Liver (tissue), 9 donors: ENCODE measurements around the gene SCML1. TPM values are rescaled to one million over a fixed set of nuclear protein-coding genes. Genes with fewer than 3 reads are reported as not detected.

Experiments used
- DNase-seq: peaks from one replicate; pipeline ENCODE4 v3.0.0-alpha.2; 2017; ENCODE audit warnings: low spot score
- H3K27ac ChIP-seq, 2 donors: one replicate each; pipeline ENCODE4 v1.7.0; 2013; ENCODE audit warnings: inconsistent platforms in 2 of 2, low read length in 2 of 2, control low read depth in 1 of 2, low read depth in 1 of 2, mild to moderate bottlenecking in 1 of 2
- H3K27me3 ChIP-seq, 4 donors: one replicate each; pipeline versions ENCODE4 v1.6.1 to v1.7.0; 2013; ENCODE audit warnings: low read length in 3 of 4, inconsistent platforms in 1 of 4, mild to moderate bottlenecking in 1 of 4, moderate library complexity in 1 of 4; ENCODE audit not compliant: control insufficient read depth in 4 of 4, insufficient read depth in 4 of 4
- H3K36me3 ChIP-seq, 4 donors: one replicate each; pipeline versions ENCODE4 v1.6.1 to v1.7.0; 2013; ENCODE audit warnings: low read length in 3 of 4, mild to moderate bottlenecking in 3 of 4, low read depth in 1 of 4, moderate library complexity in 1 of 4; ENCODE audit not compliant: control insufficient read depth in 4 of 4, insufficient read depth in 3 of 4
- H3K4me1 ChIP-seq, 4 donors: one replicate each; pipeline versions ENCODE4 v1.6.1 to v1.7.0; 2013; ENCODE audit warnings: low read length in 3 of 4, mild to moderate bottlenecking in 3 of 4, moderate library complexity in 1 of 4; ENCODE audit not compliant: control insufficient read depth in 4 of 4, insufficient read depth in 4 of 4
- H3K4me3 ChIP-seq, 3 donors: one replicate each; pipeline versions ENCODE4 v1.6.1 to v1.7.0; 2013; ENCODE audit warnings: low read length in 3 of 3, control low read depth in 1 of 3, low read depth in 1 of 3, mild to moderate bottlenecking in 1 of 3
- H3K9ac ChIP-seq, 2 donors: one replicate each; pipeline ENCODE4 v1.7.0; 2013; ENCODE audit warnings: low read length in 2 of 2, mild to moderate bottlenecking in 2 of 2, moderate library complexity in 2 of 2, control low read depth in 1 of 2, low read depth in 1 of 2
- H3K9me3 ChIP-seq, 4 donors: one replicate each; pipeline versions ENCODE4 v1.6.1 to v1.7.0; 2013; ENCODE audit warnings: low read length in 3 of 4; ENCODE audit not compliant: control insufficient read depth in 4 of 4
- FOXA1 ChIP-seq: IDR thresholded peaks from 2 replicates; pipeline ENCODE4 v1.6.1; 2016; ENCODE audit warnings: antibody characterized with exemption
- FOXA2 ChIP-seq: IDR thresholded peaks from 2 replicates; pipeline ENCODE4 v1.6.1; 2016; ENCODE audit warnings: antibody characterized with exemption
- HNF4A ChIP-seq, 2 donors: conservative IDR thresholded peaks; 2 replicates each; pipeline ENCODE4 v1.6.1; 2016; ENCODE audit warnings: antibody characterized with exemption in 2 of 2, mild to moderate bottlenecking in 2 of 2
- JUND ChIP-seq, 2 donors: IDR thresholded peaks; 2 replicates each; pipeline ENCODE4 v1.6.1; 2016; ENCODE audit warnings: antibody characterized with exemption in 2 of 2
- NR2F2 ChIP-seq: IDR thresholded peaks from 2 replicates; pipeline ENCODE4 v1.6.1; 2016; ENCODE audit warnings: antibody characterized with exemption
- RAD21 ChIP-seq, 2 donors: IDR thresholded peaks; 2 replicates each; pipeline ENCODE4 v1.6.1; 2016; ENCODE audit warnings: antibody characterized with exemption in 2 of 2, mild to moderate bottlenecking in 2 of 2
- RXRA ChIP-seq, 2 donors: IDR thresholded peaks; 2 replicates each; pipeline ENCODE4 v1.6.1; 2017 to 2018; ENCODE audit warnings: antibody characterized with exemption in 2 of 2, mild to moderate bottlenecking in 1 of 2
- SP1 ChIP-seq: IDR thresholded peaks from 2 replicates; pipeline ENCODE4 v1.6.1; 2018; ENCODE audit warnings: antibody characterized with exemption, mild to moderate bottlenecking
- YY1 ChIP-seq: IDR thresholded peaks from 2 replicates; pipeline ENCODE4 v1.6.1; 2016; ENCODE audit warnings: antibody characterized with exemption, mild to moderate bottlenecking
- WGBS: extraction: QIAGEN DNeasy Blood & Tissue Kit; methylation state at CpG from one replicate; pipeline ENCODE4 v1.1.7; 2013; 5-methylcytosine and 5-hydroxymethylcytosine counted together
- polyA plus RNA-seq, 2 donors: library from polyadenylated mRNA; stranded (reverse) in 1 of 2; unstranded in 1 of 2; fragments of 200-250 nt in 1 of 2; fragments of >200 nt in 1 of 2; fragmentation: Nextera tagmentation in 1 of 2; extraction: Ambion mirVana in 1 of 2; gene quantifications; one replicate each; pipeline versions ENCODE4 v1.2.1 to v1.2.3, GENCODE V29; 2013 to 2015
- total RNA-seq, 2 donors: library from RNA; depleted of rRNA; stranded (reverse); fragments of >200 nt; gene quantifications; one replicate each; pipeline ENCODE4 v1.2.3, GENCODE V29; 2014
- TF ChIP-seq, protein P1 (sequence below): IDR thresholded peaks from 2 replicates; pipeline ENCODE4 v1.6.1; 2016; ENCODE audit warnings: antibody characterized with exemption, mild to moderate bottlenecking
- TF ChIP-seq, protein P2 (sequence below): IDR thresholded peaks from 2 replicates; pipeline ENCODE4 v1.6.1; 2016; ENCODE audit warnings: antibody characterized with exemption
- TF ChIP-seq, protein P3 (sequence below): IDR thresholded peaks from 2 replicates; pipeline ENCODE4 v1.6.1; 2016; ENCODE audit warnings: antibody characterized with exemption
- TF ChIP-seq, protein P4 (sequence below): IDR thresholded peaks from 2 replicates; pipeline ENCODE4 v1.6.1; 2016; ENCODE audit warnings: antibody characterized with exemption
- TF ChIP-seq, protein P5 (sequence below): fragments of 150-350 bp; IDR thresholded peaks from 2 replicates; pipeline ENCODE4 v1.5.1; 2017; ENCODE audit warnings: improper control_type of control experiment, low read depth, low read length; ENCODE audit not compliant: missing input control
- donor health status: healthy.
- donor health status: healthy.
- donor health status: healthy.
- donor health status: healthy.
- donor health status: healthy.

The SCML1 gene
- total and polyA plus RNA-seq, 4 donors = 7.9 to 17.9 (median 14.9) TPM

DNA sequence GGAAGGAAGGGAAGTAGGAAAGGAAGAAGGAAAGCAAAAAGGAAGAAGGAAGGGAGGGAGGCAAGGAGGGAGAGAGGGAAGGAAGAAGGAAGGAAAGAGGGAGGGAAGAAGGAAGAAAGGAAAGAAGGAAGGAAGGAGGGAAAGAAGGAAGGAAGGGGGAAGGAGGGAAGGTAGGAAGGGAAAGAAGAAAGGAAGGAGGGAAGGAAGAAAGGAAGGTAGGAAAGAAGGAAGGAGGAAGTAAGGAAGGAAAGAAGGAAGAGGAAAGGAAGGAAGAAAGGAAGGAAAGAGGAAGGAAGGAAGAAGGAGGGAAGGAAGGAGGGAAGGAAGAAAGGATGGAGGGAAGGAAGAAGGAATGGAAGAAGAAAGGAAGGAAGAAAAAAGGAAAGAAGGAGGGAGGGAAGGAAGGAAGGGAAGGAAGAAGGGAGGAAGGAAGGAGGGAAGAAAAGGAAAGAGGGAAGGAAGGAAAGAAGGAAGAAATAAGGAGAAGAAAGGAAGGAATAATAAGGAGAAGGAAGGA lies 18.6 kb upstream of the SCML1 start (continued):
- TF ChIP-seq, protein P1, sequence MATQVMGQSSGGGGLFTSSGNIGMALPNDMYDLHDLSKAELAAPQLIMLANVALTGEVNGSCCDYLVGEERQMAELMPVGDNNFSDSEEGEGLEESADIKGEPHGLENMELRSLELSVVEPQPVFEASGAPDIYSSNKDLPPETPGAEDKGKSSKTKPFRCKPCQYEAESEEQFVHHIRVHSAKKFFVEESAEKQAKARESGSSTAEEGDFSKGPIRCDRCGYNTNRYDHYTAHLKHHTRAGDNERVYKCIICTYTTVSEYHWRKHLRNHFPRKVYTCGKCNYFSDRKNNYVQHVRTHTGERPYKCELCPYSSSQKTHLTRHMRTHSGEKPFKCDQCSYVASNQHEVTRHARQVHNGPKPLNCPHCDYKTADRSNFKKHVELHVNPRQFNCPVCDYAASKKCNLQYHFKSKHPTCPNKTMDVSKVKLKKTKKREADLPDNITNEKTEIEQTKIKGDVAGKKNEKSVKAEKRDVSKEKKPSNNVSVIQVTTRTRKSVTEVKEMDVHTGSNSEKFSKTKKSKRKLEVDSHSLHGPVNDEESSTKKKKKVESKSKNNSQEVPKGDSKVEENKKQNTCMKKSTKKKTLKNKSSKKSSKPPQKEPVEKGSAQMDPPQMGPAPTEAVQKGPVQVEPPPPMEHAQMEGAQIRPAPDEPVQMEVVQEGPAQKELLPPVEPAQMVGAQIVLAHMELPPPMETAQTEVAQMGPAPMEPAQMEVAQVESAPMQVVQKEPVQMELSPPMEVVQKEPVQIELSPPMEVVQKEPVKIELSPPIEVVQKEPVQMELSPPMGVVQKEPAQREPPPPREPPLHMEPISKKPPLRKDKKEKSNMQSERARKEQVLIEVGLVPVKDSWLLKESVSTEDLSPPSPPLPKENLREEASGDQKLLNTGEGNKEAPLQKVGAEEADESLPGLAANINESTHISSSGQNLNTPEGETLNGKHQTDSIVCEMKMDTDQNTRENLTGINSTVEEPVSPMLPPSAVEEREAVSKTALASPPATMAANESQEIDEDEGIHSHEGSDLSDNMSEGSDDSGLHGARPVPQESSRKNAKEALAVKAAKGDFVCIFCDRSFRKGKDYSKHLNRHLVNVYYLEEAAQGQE = no peak

DNA sequence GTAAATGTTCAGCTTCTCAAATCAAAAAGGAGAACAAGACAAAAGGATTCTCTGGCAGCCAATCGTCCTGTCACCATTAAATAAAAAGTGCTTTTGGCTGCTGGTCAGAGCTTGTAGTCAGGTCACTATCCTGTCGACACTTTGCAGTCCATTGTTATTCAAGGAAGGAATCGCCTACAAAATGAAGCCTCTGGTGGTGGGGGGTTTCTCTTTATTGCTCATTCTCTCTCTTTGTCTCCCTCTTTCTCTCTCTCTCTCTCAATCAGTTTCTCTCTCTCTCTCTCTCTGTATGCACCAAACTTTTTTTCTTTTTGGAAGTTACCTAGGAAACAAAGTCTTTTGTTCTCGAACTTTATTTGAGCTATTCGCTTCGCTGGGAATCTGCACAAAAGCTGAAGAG lies 17.6 kb upstream of the SCML1 start:
- H3K9ac ChIP-seq = no peak overlapping the region
- peaks cover 0 to 3% (median 0%) of the 10 kb centered on the region in 4 donors for H3K27me3 ChIP-seq
- no peaks in the 10 kb centered on the region for H3K9me3 ChIP-seq
- H3K4me3 ChIP-seq = no peak overlapping the region
- no peaks in the 10 kb centered on the region for H3K36me3 ChIP-seq
- no peak for TF ChIP-seq RXRA (IDR thresholded peaks at IDR 0.05)
- TF ChIP-seq, protein P2, sequence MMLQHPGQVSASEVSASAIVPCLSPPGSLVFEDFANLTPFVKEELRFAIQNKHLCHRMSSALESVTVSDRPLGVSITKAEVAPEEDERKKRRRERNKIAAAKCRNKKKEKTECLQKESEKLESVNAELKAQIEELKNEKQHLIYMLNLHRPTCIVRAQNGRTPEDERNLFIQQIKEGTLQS = no peak
- no peak for TF ChIP-seq FOXA2
- TF ChIP-seq, protein P3, sequence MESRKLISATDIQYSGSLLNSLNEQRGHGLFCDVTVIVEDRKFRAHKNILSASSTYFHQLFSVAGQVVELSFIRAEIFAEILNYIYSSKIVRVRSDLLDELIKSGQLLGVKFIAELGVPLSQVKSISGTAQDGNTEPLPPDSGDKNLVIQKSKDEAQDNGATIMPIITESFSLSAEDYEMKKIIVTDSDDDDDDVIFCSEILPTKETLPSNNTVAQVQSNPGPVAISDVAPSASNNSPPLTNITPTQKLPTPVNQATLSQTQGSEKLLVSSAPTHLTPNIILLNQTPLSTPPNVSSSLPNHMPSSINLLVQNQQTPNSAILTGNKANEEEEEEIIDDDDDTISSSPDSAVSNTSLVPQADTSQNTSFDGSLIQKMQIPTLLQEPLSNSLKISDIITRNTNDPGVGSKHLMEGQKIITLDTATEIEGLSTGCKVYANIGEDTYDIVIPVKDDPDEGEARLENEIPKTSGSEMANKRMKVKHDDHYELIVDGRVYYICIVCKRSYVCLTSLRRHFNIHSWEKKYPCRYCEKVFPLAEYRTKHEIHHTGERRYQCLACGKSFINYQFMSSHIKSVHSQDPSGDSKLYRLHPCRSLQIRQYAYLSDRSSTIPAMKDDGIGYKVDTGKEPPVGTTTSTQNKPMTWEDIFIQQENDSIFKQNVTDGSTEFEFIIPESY = no peak
- TF ChIP-seq, protein P4, sequence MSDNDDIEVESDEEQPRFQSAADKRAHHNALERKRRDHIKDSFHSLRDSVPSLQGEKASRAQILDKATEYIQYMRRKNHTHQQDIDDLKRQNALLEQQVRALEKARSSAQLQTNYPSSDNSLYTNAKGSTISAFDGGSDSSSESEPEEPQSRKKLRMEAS = no peak
- DNase-seq = no peak
- 85% methylated on average over 6 of the region's 6 CpGs for WGBS
- no peak overlapping the region for H3K27ac ChIP-seq
- H3K4me1 ChIP-seq = no peaks in the 10 kb centered on the region

DNA sequence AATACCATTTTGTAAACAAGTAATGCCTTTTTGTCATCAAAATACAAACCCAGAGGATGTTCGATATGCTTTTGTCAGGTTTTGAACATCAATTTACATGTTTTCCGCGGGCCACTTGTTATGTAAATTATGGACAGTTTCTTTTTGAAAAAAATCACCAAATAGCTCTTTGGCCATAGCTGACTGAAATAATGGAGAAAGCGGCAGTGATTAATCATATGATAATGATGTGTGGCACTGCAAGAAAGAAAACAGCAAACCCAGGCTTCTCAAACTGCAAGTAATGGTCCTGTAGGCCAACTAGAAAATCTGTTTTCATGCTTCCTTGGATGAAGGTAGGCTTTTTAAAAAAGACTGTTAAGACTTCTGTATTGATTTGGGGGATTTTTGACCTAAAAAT lies 15.6 kb upstream of the SCML1 start:
- 90% methylated on average over 4 of the region's 4 CpGs for WGBS
- Histone ChIP-seq H3K4me3 (no peak overlapping the region), H3K4me1 (no peaks in the 10 kb centered on the region), H3K36me3 (no peaks in the 10 kb centered on the region), H3K9me3 (no peaks in the 10 kb centered on the region), H3K27ac (no peak overlapping the region), H3K9ac (no peak overlapping the region), H3K27me3 (peaks cover 0 to 3% (median 0%) of the 10 kb centered on the region in 4 donors)
- no peak for DNase-seq
- TF ChIP-seq JUND (IDR thresholded peaks at IDR 0.05) (no peak), RAD21 (IDR thresholded peaks at IDR 0.05) (no peak), NR2F2 (no peak), FOXA1 (no peak), HNF4A (conservative IDR thresholded peaks at IDR 0.05) (no peak), YY1 (no peak), SP1 (no peak)
- TF ChIP-seq, protein P2 = no peak
- TF ChIP-seq, protein P1 = no peak
- TF ChIP-seq, protein P5, sequence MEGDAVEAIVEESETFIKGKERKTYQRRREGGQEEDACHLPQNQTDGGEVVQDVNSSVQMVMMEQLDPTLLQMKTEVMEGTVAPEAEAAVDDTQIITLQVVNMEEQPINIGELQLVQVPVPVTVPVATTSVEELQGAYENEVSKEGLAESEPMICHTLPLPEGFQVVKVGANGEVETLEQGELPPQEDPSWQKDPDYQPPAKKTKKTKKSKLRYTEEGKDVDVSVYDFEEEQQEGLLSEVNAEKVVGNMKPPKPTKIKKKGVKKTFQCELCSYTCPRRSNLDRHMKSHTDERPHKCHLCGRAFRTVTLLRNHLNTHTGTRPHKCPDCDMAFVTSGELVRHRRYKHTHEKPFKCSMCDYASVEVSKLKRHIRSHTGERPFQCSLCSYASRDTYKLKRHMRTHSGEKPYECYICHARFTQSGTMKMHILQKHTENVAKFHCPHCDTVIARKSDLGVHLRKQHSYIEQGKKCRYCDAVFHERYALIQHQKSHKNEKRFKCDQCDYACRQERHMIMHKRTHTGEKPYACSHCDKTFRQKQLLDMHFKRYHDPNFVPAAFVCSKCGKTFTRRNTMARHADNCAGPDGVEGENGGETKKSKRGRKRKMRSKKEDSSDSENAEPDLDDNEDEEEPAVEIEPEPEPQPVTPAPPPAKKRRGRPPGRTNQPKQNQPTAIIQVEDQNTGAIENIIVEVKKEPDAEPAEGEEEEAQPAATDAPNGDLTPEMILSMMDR = no peak
- TF ChIP-seq, protein P3 = no peak
